GM19043 (cell line): ENCODE measurements around the gene SAMD8.
"Not testable (repeated sequence)": the region's sequence is repeated elsewhere in the genome, so short reads cannot be mapped to it uniquely, and the experiment has no call there.

Experiments
- ATAC-seq: cut with Tn5 transposase; IDR thresholded peaks from one replicate; pipeline ENCODE4 v1.9.1; 2021; ENCODE audit warnings: low read depth; ENCODE audit not compliant: unreplicated experiment

SAMD8 gene

GRCh38 chr10:75137533-75138438 is 26.3 kb downstream of the SAMD8 start:
- ATAC-seq, result peak; percentile 63

- no peak for ATAC-seq
These were observed 28.8 kb downstream of the SAMD8 start for GRCh38 chr10:75140246-75140645.

GRCh38 chr10:75143353-75143752 is 31.9 kb downstream of the SAMD8 start:
- no peak for ATAC-seq

- no peak for ATAC-seq
These were observed 34.1 kb downstream of the SAMD8 start for GRCh38 chr10:75145590-75145989.

GRCh38 chr10:75146780-75147179 is 35.3 kb downstream of the SAMD8 start:
- no peak for ATAC-seq

- ATAC-seq, result no peak
These were observed 39.2 kb downstream of the SAMD8 start for GRCh38 chr10:75150656-75151055.

- ATAC-seq, result no peak
These were observed 48.1 kb downstream of the SAMD8 start for GRCh38 chr10:75159519-75159918.

- peak; percentile 88 for ATAC-seq
These were observed 54.5 kb downstream of the SAMD8 start for GRCh38 chr10:75165684-75166622.

- ATAC-seq, result peak; percentile 34
These were observed 55.1 kb downstream of the SAMD8 start for GRCh38 chr10:75166623-75166972.

- ATAC-seq, result no peak
These were observed 56.8 kb downstream of the SAMD8 start for GRCh38 chr10:75168275-75168674.

GRCh38 chr10:75170215-75170614 is 58.8 kb downstream of the SAMD8 start:
- no peak for ATAC-seq

GRCh38 chr10:75175046-75175445 is 63.6 kb downstream of the SAMD8 start:
- no peak for ATAC-seq

GRCh38 chr10:75176046-75176445 is 64.6 kb downstream of the SAMD8 start:
- no peak for ATAC-seq

- ATAC-seq, result no peak
These were observed 65.3 kb downstream of the SAMD8 start for GRCh38 chr10:75176736-75177135.

GRCh38 chr10:75179657-75180177 is 68.3 kb downstream of the SAMD8 start:
- no peak for ATAC-seq

GRCh38 chr10:75180592-75180991 is 69.1 kb downstream of the SAMD8 start:
- ATAC-seq, result no peak

- ATAC-seq, result no peak
These were observed 69.6 kb downstream of the SAMD8 start for GRCh38 chr10:75181073-75181472.

GRCh38 chr10:75186310-75186709 is 74.9 kb downstream of the SAMD8 start:
- ATAC-seq, result no peak

GRCh38 chr10:75187961-75188426 is 76.5 kb downstream of the SAMD8 start:
- no peak for ATAC-seq

GRCh38 chr10:75188522-75188921 is 77.1 kb downstream of the SAMD8 start:
- ATAC-seq, result not testable (repeated sequence)
